PFSK-1 (cell line): ENCODE measurements around the gene TBXAS1.

Experiments used
- FOXP2 ChIP-seq: optimal IDR thresholded peaks from 2 replicates; pipeline ENCODE3; 2011; ENCODE audit warnings: borderline replicate concordance, control low read depth, inconsistent platforms; ENCODE audit not compliant: insufficient read depth; ENCODE audit errors: extremely low read length, extremely low read depth
- POLR2AphosphoS5 ChIP-seq: IDR thresholded peaks from 2 replicates; pipeline ENCODE4 v1.6.1; 2012; ENCODE audit warnings: low read depth, mild to moderate bottlenecking, control low read depth, low read length, moderate library complexity
- REST ChIP-seq, 2 experiments: IDR thresholded peaks; 2 replicates each; pipeline versions ENCODE4 v1.6.1 to v1.8.0; 2011 to 2012; ENCODE audit warnings: low read depth in 2 of 2, low read length in 2 of 2, control low read depth in 1 of 2, inconsistent platforms in 1 of 2, mild to moderate bottlenecking in 1 of 2, moderate library complexity in 1 of 2; ENCODE audit not compliant: insufficient read depth in 1 of 2
- SIN3A ChIP-seq: IDR thresholded peaks from 2 replicates; pipeline ENCODE4 v1.6.1; 2012; ENCODE audit warnings: mild to moderate bottlenecking, low read length, moderate library complexity, borderline replicate concordance; ENCODE audit not compliant: insufficient read depth
- TAF1 ChIP-seq: IDR thresholded peaks from 2 replicates; pipeline ENCODE4 v1.6.1; 2012; ENCODE audit warnings: low read length, control low read depth, borderline replicate concordance; ENCODE audit not compliant: insufficient read depth

- TF ChIP-seq POLR2AphosphoS5 (no peak), REST (IDR thresholded peaks at IDR 0.05; ENCODE audit: insufficient read depth in 1 of 2, low read depth in 2 of 2, low read length in 2 of 2) (no peak), SIN3A (no peak), TAF1 (no peak), FOXP2 (no peak)
Measured at GRCh38 chr7:140060243-140060630, 231.2 kb downstream of the TBXAS1 start.
